GM23338 (cell line): ENCODE measurements around the gene NPM1. TPM values are rescaled to one million over a fixed set of nuclear protein-coding genes. Genes with fewer than 3 reads are reported as not detected.

Experiments used
- ATAC-seq: fragments of 200-7000 bp; cut with Tn5 transposase; 3 replicates; pipeline ENCODE4 v1.9.1; 2020
- DNase-seq: peaks from one replicate; pipeline ENCODE4 v3.0.0-alpha.2; 2015; ENCODE audit warnings: low spot score
- H2AFZ ChIP-seq: fragments of 200-600 bp; sonication (generic); 2 replicates; pipeline ENCODE4 v1.8.0; 2016; ENCODE audit warnings: antibody characterized with exemption, mild to moderate bottlenecking, moderate library complexity
- H3F3A ChIP-seq: fragments of 200-600 bp; sonication (generic); replicated peaks from 2 replicates; pipeline ENCODE4 v1.8.0; 2017; ENCODE audit warnings: antibody characterized with exemption, mixed run types, low read depth
- H3K27ac ChIP-seq: fragments of 200-600 bp; sonication (generic); 2 replicates; pipeline ENCODE4 v1.6.1; 2016; ENCODE audit warnings: low read depth
- H3K27me3 ChIP-seq: fragments of 200-600 bp; sonication (generic); 2 replicates; pipeline ENCODE4 v1.8.0; 2016; ENCODE audit warnings: mild to moderate bottlenecking, mixed run types, moderate library complexity; ENCODE audit not compliant: insufficient read depth
- H3K36me3 ChIP-seq: fragments of 200-600 bp; sonication (generic); 2 replicates; pipeline ENCODE4 v1.8.0; 2016; ENCODE audit warnings: mild to moderate bottlenecking; ENCODE audit not compliant: insufficient read depth
- H3K4me1 ChIP-seq: fragments of 200-600 bp; sonication (generic); 2 replicates; pipeline ENCODE4 v1.8.0; 2016; ENCODE audit warnings: mild to moderate bottlenecking, moderate library complexity; ENCODE audit not compliant: insufficient read depth
- H3K4me2 ChIP-seq: fragments of 200-600 bp; sonication (generic); 2 replicates; pipeline ENCODE4 v1.7.1; 2017; ENCODE audit warnings: mixed run types
- H3K4me3 ChIP-seq: fragments of 200-600 bp; sonication (generic); 2 replicates; pipeline ENCODE4 v1.6.1; 2016; ENCODE audit warnings: mixed run types
- H3K79me2 ChIP-seq: fragments of 200-600 bp; sonication (generic); replicated peaks from 2 replicates; pipeline ENCODE4 v1.8.0; 2017; ENCODE audit warnings: mild to moderate bottlenecking; ENCODE audit not compliant: insufficient read depth
- H3K9me2 ChIP-seq: fragments of 200-600 bp; sonication (generic); 2 replicates; pipeline ENCODE4 v1.8.0; 2017; ENCODE audit not compliant: insufficient read depth
- H4K20me1 ChIP-seq: fragments of 200-600 bp; sonication (generic); replicated peaks from 2 replicates; pipeline ENCODE4 v1.8.0; 2017; ENCODE audit warnings: mild to moderate bottlenecking; ENCODE audit not compliant: insufficient read depth
- H3K27ac Mint-ChIP-seq: 2 replicates; pipeline ENCODE4 v1.8.0; 2020; ENCODE audit warnings: inconsistent platforms, mild to moderate bottlenecking, moderate library complexity, mixed read lengths
- H3K27me3 Mint-ChIP-seq: 3 replicates; pipeline ENCODE4 v1.8.0; 2022; ENCODE audit warnings: low read depth, mild to moderate bottlenecking, moderate library complexity, mixed read lengths, inconsistent platforms; ENCODE audit not compliant: insufficient read depth, poor library complexity
- H3K36me3 Mint-ChIP-seq: 3 replicates; pipeline ENCODE4 v1.8.0; 2021; ENCODE audit warnings: low read depth, mild to moderate bottlenecking, inconsistent platforms, moderate library complexity, mixed read lengths
- H3K4me1 Mint-ChIP-seq: 3 replicates; pipeline ENCODE4 v1.8.0; 2020; ENCODE audit warnings: mild to moderate bottlenecking, inconsistent platforms, mixed read lengths
- H3K4me3 Mint-ChIP-seq: 3 replicates; pipeline ENCODE4 v1.8.0; 2021; ENCODE audit warnings: moderate library complexity, mild to moderate bottlenecking, inconsistent platforms, mixed read lengths
- H3K9me3 Mint-ChIP-seq: 3 replicates; pipeline ENCODE4 v1.8.0; 2020; ENCODE audit warnings: moderate library complexity, mild to moderate bottlenecking, inconsistent platforms, mixed read lengths
- CREB1 ChIP-seq: fragments of 250-450 bp; sonication (Bioruptor Pico); IDR thresholded peaks from 2 replicates; pipeline ENCODE4 v1.5.0; 2020; ENCODE audit warnings: low read depth, mild to moderate bottlenecking, moderate library complexity
- NANOG ChIP-seq: IDR thresholded peaks from 2 replicates; pipeline ENCODE4 v1.6.1; 2016; ENCODE audit warnings: antibody characterized with exemption, borderline replicate concordance
- ZNF331 ChIP-seq: fragments of 250-450 bp; sonication (Bioruptor Pico); IDR thresholded peaks from 2 replicates; pipeline ENCODE4 v1.5.0; 2020; ENCODE audit warnings: low read depth, mild to moderate bottlenecking, moderate library complexity
- polyA plus RNA-seq: library from polyadenylated mRNA; unstranded; fragments of >200 nt; fragmentation: Nextera tagmentation; extraction: Ambion mirVana; gene quantifications from 2 replicates; pipeline ENCODE4 v1.2.1, GENCODE V29; 2016
- total RNA-seq: library from RNA; depleted of rRNA; stranded (reverse); fragments of >200 nt; shearing (Covaris generic); gene quantifications from 2 replicates; pipeline ENCODE4 v1.2.3, GENCODE V29; 2014
- TF ChIP-seq, protein P1 (sequence below): fragments of 250-450 bp; sonication (Bioruptor Pico); IDR thresholded peaks from 2 replicates; pipeline ENCODE4 v1.5.0; 2020; ENCODE audit warnings: mild to moderate bottlenecking, moderate library complexity
- TF ChIP-seq, protein P2 (sequence below), 2 experiments: fragments of 200-600 bp in 1 of 2; sonication (generic) in 1 of 2; conservative IDR thresholded peaks; 2 replicates each; pipeline versions ENCODE4 v1.5.1 to v1.6.1; 2016 to 2017; ENCODE audit warnings: antibody characterized with exemption in 2 of 2, low read depth in 2 of 2, mild to moderate bottlenecking in 2 of 2, moderate library complexity in 1 of 2

Gene NPM1
- total and polyA plus RNA-seq, 2 experiments from 2014 or later = 3,739 to 5,242 TPM

DNA sequence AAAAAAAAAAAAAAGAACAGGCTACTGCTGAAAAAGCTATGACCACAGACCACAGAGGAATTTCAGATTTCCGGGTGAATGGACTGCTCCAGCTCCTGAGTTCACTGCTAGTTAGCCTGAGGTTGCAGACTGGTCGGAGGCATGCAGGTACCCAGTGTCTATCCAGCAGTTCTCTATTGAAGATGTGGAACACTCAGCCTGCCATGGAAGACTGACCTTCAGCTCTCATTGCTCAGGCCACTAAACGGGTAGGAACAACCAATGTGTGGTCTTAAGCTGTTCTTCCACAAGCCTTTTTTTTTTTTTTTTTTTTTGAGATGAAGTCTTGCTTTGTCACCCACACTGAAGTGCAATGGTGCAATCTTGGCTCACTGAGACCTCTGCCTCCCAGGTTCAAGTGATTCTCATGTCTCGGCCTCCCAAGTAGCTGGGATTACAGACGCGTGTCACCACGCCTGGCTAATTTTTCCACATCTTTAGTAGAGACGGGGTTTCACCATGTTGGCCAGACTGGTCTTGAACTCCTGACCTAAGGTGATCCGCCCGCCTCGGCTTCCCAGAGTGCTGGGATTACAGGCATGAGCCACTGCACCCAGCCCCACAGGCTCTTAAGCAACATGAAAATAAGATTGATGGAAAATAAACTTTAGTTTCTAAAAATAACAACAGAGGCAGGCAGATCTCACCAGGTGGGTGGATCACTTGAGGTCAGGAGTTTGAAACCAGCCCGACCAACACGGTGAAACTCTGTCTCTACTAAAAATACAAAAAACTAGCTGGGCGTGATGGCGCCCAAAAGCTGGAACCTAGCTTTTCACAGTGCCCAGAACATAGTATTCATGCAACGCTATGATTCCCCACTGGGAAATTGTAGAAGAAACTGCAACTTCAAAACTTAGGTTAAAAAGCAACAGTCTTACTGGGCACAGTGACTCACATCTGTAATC, 20.0 kb upstream of the NPM1 start (continued):
- TF ChIP-seq ZNF331 (CRISPR knock-in tag) (no peak), CREB1 (CRISPR knock-in tag) (no peak)
- TF ChIP-seq, protein P1, sequence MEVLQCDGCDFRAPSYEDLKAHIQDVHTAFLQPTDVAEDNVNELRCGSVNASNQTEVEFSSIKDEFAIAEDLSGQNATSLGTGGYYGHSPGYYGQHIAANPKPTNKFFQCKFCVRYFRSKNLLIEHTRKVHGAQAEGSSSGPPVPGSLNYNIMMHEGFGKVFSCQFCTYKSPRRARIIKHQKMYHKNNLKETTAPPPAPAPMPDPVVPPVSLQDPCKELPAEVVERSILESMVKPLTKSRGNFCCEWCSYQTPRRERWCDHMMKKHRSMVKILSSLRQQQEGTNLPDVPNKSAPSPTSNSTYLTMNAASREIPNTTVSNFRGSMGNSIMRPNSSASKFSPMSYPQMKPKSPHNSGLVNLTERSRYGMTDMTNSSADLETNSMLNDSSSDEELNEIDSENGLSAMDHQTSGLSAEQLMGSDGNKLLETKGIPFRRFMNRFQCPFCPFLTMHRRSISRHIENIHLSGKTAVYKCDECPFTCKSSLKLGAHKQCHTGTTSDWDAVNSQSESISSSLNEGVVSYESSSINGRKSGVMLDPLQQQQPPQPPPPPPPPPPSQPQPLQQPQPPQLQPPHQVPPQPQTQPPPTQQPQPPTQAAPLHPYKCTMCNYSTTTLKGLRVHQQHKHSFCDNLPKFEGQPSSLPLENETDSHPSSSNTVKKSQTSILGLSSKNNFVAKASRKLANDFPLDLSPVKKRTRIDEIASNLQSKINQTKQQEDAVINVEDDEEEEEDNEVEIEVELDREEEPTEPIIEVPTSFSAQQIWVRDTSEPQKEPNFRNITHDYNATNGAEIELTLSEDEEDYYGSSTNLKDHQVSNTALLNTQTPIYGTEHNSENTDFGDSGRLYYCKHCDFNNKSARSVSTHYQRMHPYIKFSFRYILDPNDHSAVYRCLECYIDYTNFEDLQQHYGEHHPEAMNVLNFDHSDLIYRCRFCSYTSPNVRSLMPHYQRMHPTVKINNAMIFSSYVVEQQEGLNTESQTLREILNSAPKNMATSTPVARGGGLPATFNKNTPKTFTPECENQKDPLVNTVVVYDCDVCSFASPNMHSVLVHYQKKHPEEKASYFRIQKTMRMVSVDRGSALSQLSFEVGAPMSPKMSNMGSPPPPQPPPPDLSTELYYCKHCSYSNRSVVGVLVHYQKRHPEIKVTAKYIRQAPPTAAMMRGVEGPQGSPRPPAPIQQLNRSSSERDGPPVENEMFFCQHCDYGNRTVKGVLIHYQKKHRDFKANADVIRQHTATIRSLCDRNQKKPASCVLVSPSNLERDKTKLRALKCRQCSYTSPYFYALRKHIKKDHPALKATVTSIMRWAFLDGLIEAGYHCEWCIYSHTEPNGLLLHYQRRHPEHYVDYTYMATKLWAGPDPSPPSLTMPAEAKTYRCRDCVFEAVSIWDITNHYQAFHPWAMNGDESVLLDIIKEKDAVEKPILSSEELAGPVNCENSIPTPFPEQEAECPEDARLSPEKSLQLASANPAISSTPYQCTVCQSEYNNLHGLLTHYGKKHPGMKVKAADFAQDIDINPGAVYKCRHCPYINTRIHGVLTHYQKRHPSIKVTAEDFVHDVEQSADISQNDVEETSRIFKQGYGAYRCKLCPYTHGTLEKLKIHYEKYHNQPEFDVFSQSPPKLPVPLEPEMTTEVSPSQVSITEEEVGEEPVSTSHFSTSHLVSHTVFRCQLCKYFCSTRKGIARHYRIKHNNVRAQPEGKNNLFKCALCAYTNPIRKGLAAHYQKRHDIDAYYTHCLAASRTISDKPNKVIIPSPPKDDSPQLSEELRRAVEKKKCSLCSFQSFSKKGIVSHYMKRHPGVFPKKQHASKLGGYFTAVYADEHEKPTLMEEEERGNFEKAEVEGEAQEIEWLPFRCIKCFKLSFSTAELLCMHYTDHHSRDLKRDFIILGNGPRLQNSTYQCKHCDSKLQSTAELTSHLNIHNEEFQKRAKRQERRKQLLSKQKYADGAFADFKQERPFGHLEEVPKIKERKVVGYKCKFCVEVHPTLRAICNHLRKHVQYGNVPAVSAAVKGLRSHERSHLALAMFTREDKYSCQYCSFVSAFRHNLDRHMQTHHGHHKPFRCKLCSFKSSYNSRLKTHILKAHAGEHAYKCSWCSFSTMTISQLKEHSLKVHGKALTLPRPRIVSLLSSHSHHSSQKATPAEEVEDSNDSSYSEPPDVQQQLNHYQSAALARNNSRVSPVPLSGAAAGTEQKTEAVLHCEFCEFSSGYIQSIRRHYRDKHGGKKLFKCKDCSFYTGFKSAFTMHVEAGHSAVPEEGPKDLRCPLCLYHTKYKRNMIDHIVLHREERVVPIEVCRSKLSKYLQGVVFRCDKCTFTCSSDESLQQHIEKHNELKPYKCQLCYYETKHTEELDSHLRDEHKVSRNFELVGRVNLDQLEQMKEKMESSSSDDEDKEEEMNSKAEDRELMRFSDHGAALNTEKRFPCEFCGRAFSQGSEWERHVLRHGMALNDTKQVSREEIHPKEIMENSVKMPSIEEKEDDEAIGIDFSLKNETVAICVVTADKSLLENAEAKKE (CRISPR knock-in tag) = no peak

DNA sequence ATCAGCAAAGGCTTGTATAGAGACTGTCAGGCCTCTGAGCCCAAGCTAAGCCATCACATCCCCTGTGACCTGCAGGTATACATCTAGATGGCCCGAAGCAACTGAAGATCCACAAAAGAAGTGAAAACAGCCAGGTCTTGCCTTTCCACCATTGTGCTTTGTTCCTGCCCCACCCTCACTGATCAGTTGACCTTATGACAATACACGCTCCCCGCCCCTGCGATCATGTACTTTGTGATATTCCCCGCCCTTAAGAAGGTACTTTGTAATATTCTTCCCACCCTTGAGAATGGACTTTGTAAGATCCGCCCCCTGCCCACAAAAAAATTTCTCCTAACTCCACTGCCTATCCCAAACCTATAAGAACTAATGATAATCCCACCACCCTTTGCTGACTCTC, 18.6 kb upstream of the NPM1 start:
- no peak for ATAC-seq
- no peaks in the 10 kb centered on the region for H3K79me2 ChIP-seq
- Mint-ChIP-seq H3K4me3 (no peak overlapping the region), H3K27me3 (peaks cover 8% of the 10 kb centered on the region), H3K9me3 (0 out of 3 replicates have a peak, but pooled peaks cover under 1% of the 10 kb centered on the region), H3K27ac (no peak overlapping the region; the same call in 1 of the 2 replicates), H3K36me3 (no peaks in the 10 kb centered on the region), H3K4me1 (no peaks in the 10 kb centered on the region)
- no peaks in the 10 kb centered on the region for H3K27me3 ChIP-seq
- H2AFZ ChIP-seq = peak overlapping the region; percentile 72; the same call in 1 of the 2 replicates
- H3K4me3 ChIP-seq = no peak overlapping the region
- no peaks in the 10 kb centered on the region for H4K20me1 ChIP-seq
- H3K4me1 ChIP-seq = no peaks in the 10 kb centered on the region
- H3F3A ChIP-seq = no peaks in the 10 kb centered on the region
- H3K36me3 ChIP-seq = no peaks in the 10 kb centered on the region
- H3K27ac ChIP-seq = no peak overlapping the region
- DNase-seq = no peak
- no peaks in the 10 kb centered on the region for H3K9me2 ChIP-seq
- no peak overlapping the region for H3K4me2 ChIP-seq
- TF ChIP-seq, protein P1 (CRISPR knock-in tag) = no peak
- TF ChIP-seq ZNF331 (CRISPR knock-in tag) = no peak
- TF ChIP-seq, protein P2, sequence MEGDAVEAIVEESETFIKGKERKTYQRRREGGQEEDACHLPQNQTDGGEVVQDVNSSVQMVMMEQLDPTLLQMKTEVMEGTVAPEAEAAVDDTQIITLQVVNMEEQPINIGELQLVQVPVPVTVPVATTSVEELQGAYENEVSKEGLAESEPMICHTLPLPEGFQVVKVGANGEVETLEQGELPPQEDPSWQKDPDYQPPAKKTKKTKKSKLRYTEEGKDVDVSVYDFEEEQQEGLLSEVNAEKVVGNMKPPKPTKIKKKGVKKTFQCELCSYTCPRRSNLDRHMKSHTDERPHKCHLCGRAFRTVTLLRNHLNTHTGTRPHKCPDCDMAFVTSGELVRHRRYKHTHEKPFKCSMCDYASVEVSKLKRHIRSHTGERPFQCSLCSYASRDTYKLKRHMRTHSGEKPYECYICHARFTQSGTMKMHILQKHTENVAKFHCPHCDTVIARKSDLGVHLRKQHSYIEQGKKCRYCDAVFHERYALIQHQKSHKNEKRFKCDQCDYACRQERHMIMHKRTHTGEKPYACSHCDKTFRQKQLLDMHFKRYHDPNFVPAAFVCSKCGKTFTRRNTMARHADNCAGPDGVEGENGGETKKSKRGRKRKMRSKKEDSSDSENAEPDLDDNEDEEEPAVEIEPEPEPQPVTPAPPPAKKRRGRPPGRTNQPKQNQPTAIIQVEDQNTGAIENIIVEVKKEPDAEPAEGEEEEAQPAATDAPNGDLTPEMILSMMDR (conservative IDR thresholded peaks at IDR 0.05; ENCODE audit: low read depth in 2 of 2) = no peak
- no peak for TF ChIP-seq NANOG
